Astrocyte (in vitro differentiated cells and primary cell): ENCODE measurements around the gene ACBD3.

Experiments used
- CTCF ChIP-seq: IDR thresholded peaks from 2 replicates; pipeline ENCODE4 v1.5.1; 2011; ENCODE audit warnings: low read depth, mild to moderate bottlenecking, inconsistent platforms, low read length, moderate library complexity; ENCODE audit not compliant: insufficient read depth
- EZH2 ChIP-seq: IDR thresholded peaks from 2 replicates; pipeline ENCODE4 v1.6.1; 2012; ENCODE audit warnings: mild to moderate bottlenecking, low read length, inconsistent platforms; ENCODE audit not compliant: insufficient read depth

GRCh38 chr1:226210571-226211176 lies 24.1 kb upstream of the ACBD3 start:
- TF ChIP-seq CTCF (no peak), EZH2 (no peak)
